Astrocyte of the spinal cord (primary cell): ENCODE data around the gene HS1BP3.

Source experiments
- DNase-seq: peaks from one replicate; pipeline ENCODE4 v3.0.0; 2011; ENCODE audit warnings: low read depth, low spot score
- H3K4me3 ChIP-seq: 2 replicates; pipeline ENCODE4 v1.5.1; 2011; ENCODE audit warnings: low read depth, mild to moderate bottlenecking, low read length, moderate library complexity
- in situ Hi-C: cut with HindIII; loops from 2 replicates; pipeline ENCODE4 v1.10.0; 2017; ENCODE audit warnings: low sequenced_read_pairs
- TF ChIP-seq, protein P1 (sequence below): IDR thresholded peaks from 2 replicates; pipeline ENCODE4 v1.5.1; 2012; ENCODE audit warnings: low read depth, mild to moderate bottlenecking, low read length, inconsistent platforms

Gene HS1BP3

DNA sequence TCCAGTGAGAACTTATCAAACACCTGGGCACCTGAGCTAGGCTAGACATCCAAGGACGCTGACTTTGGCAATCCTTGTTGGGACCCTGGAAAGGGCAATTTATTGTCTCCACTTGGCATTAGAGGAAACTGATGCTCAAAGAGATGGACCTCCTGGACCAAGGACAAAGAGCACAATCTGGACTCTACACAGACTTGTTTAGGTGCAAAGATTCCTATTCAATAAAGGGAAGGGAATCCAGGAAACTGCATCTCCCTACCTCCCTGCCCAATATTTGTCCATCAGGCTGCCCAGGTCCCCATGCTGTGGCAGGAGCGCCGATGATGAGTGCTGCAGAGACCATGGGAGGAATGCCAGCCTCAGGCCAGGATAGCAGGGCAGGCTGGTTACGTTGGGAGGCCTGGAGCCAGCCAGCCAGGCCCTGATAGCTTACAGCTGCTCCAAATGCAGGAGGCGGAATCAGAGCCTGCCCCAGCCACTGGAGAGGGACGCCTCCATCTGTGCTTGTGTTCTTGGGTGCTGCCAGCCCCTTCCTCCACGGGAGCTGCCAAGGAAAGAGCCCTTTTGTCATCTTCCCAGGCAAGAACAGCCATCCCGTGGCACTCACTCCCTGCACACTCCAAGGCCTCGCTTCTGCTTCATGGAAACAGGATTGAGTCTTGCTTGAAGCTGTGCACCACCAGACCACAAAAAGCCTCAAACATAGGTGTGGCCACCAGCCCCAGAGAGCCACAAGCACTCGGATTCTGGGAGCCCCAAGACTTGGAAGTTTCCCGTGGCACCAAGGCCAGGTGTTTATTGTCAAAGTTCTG is 60.0 kb downstream of the HS1BP3 start:
- TF ChIP-seq, protein P1, sequence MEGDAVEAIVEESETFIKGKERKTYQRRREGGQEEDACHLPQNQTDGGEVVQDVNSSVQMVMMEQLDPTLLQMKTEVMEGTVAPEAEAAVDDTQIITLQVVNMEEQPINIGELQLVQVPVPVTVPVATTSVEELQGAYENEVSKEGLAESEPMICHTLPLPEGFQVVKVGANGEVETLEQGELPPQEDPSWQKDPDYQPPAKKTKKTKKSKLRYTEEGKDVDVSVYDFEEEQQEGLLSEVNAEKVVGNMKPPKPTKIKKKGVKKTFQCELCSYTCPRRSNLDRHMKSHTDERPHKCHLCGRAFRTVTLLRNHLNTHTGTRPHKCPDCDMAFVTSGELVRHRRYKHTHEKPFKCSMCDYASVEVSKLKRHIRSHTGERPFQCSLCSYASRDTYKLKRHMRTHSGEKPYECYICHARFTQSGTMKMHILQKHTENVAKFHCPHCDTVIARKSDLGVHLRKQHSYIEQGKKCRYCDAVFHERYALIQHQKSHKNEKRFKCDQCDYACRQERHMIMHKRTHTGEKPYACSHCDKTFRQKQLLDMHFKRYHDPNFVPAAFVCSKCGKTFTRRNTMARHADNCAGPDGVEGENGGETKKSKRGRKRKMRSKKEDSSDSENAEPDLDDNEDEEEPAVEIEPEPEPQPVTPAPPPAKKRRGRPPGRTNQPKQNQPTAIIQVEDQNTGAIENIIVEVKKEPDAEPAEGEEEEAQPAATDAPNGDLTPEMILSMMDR, result no peak
- no peak overlapping the region for H3K4me3 ChIP-seq
- in situ Hi-C loops, result no loop called here
- no peak for DNase-seq

DNA sequence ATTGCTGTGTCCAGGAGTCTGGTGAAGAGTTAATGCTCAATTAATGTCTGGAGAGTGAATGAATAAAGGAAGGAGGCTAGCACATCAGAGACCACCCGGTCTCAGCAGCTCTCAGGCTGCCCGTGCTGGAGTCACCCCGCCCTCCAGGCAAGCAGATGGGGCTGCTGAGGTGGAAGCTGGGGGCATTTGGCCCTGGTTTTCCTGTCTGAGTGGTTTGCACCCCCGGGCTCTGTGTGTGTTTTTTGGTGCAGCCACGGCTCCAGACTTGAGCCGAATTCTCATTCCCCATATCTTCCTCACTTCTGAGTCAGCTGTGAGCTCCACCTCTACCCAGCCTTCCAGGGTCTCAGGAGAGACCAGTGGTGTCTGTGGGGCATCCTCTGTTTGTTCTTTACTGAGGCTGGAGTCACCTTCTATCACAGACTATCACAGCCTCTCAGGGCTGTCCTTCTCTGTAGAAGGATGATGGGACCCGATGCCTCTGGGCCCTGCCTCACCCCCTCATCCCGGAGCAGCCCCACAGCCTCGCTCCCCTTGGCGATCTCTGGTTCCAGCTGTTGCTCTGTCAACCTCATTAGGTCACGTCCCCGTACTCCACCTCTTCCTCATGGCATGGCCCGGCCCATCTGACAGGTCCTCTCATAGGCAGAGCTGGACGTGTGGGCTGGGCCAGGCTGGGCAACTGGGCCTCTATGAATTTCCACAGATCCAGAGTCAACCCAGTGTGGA is 60.8 kb downstream of the HS1BP3 start:
- in situ Hi-C loops, result no loop called here
- DNase-seq, result no peak
- H3K4me3 ChIP-seq, result no peak overlapping the region
- TF ChIP-seq, protein P1, result no peak

DNA sequence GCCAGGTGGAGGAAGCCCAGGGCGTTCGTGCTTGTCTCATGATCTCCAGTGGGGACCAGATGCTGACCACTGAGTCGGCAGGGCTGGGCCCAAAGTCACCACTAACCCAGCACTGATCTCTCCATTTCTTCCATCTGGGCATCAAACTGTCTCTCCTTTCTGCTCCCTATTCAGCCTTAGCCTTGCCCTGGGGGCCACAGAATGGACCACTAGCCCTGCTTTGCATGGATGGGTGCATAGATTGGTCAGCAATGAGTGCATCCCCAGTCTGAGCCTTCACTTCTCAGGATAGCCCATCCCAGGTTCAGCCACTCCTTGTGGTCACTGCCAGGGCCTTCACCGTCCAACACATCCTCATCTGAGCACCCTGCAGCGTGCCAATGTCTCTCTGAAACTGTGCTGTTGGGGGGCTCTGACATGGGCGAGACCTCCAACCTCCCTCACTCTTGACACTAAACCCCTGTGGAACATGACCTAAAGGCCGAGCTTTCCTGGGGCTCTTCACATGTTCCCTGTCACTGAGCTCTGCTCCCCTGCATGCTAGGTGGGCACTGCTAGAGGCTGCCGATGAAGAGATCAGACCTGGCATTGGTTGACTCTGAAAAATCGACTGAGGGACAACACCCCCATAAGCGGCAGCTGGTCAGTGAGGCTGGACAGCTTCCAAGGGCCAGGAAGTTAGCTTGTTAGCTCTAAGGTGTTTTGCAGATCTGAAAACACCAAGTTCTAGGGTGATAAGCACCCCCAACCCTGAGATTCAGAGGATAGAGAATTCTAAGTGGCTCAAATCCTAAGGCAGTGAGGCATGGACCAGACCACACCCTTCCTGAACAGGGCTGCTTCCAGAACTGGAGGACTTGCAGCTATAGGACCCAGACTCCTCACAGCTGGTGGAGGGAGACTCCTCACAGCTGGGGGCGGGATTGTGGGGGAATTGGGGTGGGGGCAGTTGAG is 61.7 kb downstream of the HS1BP3 start:
- in situ Hi-C loops, result no loop called here
- TF ChIP-seq, protein P1, result no peak
- no peak for DNase-seq
- no peak overlapping the region for H3K4me3 ChIP-seq

DNA sequence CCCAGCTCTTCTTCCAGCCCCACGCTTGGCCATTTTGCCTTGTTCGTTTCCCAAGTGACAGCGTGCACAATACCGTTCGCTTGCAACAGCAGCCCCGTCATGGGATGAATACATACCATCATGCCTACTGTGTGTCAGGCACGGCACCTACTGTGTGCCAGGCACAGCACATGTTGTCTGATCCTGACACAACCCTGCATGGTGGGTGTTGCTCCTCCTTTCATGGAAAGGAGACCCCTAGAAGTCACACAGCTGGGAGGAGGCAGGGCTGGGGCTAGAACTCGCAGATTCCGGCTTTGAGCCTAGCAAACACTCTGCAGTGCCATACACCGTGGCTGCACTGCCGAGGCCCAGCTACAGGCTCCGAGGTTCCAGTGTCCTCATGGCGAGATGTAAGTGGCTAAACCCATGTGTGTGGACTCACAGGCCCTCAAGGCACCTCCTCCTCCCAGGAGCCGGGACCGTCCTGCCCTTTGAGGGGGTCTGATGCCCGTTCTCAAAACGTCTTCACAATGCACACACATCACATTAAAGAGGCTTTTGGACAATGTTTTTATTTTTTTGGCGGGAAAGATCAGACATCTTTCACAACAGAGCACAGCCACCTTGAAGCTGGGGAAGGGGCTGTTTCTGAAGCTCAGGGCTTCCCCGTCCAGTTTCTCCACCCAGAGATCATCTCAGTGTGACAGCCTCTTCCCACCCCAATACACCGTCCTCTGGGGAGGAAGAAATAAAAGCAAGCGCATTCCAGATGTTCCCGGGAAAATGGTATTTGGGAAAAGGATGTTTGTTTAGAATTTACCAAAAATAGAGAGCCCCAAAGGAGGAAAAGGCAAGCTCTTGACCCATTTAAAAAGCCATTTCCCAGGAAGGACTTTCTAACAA is 64.9 kb downstream of the HS1BP3 start:
- no peak for DNase-seq
- TF ChIP-seq, protein P1, result no peak
- in situ Hi-C loops, result no loop called here
- no peak overlapping the region for H3K4me3 ChIP-seq

DNA sequence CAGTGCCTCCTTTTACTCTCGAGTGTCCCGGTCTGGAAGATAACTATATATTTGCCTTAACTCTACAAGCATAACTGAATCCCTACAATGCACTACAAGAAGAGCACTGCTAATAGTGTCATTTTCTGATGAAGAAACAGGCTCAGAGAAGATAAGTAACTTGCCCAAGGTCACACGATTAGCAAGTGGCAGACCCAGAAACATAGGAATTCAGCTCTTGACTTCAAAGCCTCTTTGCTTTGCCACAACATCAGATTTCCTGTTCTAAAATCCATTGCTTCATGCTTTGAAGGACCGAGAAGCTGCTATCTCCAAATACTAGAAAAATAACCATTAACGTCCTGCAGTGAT is 65.6 kb downstream of the HS1BP3 start:
- no peak for DNase-seq
- in situ Hi-C loops, result no loop called here
- H3K4me3 ChIP-seq, result no peak overlapping the region
- TF ChIP-seq, protein P1, result no peak
